HG03060 (cell line): ENCODE measurements around the gene CCDC85B.
A peak's percentile ranks its signal among the peaks of the same experiment; 100 is the strongest.

Experiments
- ATAC-seq: cut with Tn5 transposase; IDR thresholded peaks from one replicate; pipeline ENCODE4 v1.9.1; 2021; ENCODE audit warnings: low read depth, moderate number of reproducible peaks; ENCODE audit not compliant: unreplicated experiment

CCDC85B gene

DNA sequence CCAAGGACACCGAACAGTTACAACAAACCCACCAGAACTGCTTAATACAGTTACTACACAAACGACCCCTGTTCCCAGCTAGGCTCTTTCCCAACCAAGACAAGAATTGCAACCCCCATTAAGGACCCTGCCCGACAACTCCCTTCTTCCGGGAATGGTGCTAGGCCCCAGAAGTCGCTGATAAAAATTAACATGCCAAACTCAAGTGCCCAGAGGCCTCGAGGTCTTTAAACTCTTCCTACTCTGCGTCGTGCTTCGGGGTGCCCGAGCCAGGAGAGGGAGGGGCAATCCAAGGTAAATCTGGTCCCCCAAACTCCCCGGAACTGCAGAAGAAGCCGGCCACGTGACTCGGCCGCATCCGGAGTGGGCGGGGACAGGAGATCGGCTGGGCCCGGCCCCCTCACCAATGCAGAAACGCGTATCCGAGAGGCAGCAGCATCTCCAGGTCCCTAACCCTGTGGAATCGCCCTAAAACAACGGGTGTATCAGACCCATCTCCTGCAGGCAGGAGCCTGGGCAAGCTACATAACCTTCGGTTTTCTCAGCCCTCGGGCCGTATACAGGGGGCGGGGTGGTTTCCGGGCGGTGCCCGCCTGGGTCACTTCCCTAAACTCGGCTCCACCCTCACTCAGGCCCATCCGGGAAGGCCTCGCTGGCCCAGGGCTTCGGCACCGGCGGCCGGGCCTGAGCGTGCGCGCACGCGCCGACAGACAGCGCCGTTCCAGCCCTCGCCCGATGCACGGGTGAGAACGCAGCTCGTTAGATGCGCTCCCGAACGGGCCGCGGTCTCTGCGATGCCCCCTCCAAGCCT, 33.6 kb upstream of the CCDC85B start:
- no peak for ATAC-seq

DNA sequence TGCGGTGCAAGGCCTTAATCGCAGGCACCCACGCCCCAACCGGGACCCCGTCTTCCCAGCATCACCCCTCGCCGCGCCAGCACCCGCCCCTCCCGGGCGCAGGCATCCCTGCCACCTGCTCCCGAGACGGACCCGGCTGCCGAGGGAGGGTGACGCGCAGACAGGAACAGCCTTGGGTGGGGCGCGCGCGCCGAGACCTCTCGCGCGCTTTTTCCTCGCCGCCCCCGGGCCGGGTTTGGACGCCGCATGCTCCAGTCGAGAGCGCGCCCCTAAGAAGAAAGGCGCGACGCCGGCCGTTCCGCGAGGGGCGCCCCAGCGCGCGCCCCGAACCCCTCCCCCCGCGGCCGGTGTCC, 33.0 kb upstream of the CCDC85B start:
- no peak for ATAC-seq

DNA sequence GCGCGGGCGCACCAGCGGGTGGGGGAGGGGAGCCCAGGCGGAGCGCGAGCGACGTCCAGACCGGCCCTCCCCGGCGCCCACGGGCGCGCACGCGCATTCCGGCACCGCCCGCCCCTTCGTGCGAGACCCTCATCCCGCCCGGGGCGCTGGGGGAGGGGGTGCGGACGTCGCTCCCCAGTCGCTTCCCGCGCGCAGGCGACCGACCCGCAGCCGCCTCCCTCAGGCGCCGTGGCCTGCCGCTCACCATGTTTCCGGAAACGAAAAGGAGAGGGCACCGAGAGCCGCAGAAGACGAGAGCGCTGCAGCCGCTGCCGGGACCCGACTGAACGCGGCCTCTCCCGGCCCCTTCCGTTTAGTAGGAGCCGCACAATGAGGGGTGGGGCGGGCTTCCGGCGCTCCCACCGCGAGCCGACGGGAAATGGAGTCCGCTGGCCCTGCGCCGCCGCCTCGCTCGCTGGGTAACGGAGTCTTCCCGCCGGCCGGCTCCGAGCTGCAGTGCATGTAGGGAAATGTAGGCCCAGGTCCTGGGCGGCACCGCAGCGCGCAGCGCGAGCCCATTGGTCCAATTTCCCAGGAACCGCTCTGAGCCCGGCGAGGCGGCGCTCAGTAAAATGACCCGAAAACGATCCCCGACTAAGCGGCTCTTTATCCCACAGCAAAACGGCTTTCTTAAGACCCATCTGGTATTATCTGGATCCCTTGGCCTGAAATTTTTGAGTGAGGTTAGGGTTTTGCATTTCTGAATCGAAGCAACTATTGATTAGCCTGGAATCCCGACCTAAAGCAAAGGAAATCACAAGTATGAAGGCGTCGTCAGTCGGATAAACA, 32.4 kb upstream of the CCDC85B start, which contains the start of gene CFL1:
TSS of gene CFL1 (minus strand) at position 328 of the 828 bp plus-strand sequence. CDS start at position 247, 81 bp downstream.
- ATAC-seq = peak; percentile 30

DNA sequence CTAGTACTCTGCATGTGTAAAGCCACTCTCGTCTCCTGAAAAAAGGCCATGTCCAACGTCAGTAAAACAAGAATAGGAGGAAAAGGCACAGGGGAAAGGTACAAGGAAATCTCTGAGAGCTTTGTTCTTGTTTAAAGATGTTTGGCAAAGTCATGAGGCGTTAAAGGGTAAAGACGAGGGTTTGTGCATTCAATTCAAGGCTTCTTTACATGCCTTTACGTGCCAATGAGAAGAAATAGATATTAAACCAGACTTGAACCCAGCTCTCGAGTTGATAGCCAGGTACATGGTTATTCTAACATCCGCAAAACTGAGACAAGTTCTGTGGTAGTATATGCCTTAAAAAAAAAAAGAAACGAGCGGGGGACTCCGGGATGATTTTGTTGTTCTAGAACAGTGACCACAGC, 31.8 kb upstream of the CCDC85B start:
- no peak for ATAC-seq

DNA sequence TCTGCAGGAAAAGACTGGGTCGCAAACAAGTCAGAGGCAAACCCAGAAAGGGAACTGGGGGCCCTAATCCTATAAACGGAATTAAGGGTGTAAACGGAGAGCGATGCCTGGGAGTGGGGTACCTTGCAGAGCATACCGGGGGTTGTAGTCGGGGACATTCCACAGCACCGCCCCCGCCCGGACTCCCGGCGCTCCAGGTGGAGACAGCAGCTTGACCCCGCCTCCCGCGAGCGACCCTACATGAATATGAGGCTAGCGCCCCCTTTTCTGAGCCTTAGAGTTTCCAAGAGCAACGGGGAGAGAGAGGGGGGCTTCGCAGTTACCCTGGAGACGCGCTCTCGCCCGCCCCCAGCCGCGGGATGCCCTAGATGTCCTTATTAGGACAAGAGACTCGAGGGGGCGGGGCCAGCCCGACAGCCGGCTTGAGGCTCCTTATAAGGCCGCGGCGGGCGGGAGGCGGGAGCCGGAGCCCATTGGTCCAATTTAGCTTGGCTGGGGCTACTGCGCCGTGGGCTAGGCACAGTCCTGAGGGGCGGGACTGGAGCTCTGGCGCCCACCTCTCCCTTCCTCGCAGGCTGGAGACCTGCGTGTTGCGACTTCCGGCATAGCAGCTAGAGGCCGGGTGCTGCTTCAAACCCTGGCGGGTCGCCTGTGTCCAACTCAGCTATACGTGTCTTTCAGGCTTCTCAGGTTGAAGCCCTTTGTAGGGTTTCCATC, 31.2 kb upstream of the CCDC85B start:
- ATAC-seq = peak; percentile 39

DNA sequence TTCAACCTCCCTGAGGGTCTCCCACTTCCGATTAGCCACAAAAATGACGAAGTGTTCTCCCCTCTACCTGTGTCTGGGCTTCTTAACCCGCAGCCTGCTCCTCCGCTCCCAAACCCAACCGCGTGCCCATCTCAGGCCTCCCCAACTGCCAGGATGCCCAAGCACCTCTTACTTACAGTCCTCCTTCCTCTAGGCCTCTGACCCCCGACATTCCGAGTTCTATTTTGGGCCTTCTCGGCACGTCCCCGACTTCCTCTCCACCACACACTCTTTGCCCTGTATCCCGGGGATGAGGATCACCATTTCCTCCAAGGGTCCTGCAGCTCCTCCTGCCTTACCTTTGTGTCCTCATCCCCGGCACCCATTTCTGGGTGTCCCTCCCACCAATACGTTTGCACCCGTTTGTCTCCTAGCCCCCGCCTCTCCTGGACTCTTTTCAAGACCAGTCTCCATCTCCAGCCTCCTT, 30.6 kb upstream of the CCDC85B start:
- no peak for ATAC-seq

DNA sequence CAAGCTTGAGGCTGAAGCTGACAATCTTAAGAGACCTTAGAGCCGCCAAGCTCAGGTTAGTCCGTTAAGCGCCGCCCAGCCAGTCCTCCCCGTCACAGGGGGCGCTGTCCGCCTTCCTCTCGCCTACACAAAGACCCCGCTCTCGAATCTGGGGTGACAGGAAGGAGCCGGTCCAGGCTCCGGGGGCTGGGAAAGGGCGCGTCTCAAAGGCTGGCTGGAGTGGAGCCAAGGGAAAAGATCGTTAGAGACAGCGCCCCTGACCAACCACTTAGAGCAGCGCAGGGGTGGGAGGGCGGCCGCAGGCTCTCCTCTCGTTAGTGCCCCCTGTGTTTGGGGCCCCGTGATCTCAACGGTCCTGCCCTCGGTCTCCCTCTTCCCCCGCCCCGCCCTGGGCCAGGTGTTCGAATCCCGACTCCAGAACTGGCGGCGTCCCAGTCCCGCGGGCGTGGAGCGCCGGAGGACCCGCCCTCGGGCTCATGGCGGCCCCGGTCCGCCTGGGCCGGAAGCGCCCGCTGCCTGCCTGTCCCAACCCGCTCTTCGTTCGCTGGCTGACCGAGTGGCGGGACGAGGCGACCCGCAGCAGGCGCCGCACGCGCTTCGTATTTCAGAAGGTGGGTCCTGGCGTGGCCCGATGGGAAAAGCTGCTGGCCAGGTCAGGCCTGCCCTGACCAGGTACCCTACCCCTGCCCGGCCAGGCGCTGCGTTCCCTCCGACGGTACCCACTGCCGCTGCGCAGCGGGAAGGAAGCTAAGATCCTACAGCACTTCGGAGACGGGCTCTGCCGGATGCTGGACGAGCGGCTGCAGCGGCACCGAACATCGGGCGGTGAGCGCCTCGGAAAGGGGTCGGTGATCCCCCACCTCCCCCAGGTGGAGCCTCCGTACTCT, 30.0 kb upstream of the CCDC85B start, which contains the start of gene MUS81:
TSS of gene MUS81 (plus strand) at position 156 of the 887 bp plus-strand sequence. CDS start at position 477, 321 bp downstream.
- ATAC-seq = peak; percentile 18

DNA sequence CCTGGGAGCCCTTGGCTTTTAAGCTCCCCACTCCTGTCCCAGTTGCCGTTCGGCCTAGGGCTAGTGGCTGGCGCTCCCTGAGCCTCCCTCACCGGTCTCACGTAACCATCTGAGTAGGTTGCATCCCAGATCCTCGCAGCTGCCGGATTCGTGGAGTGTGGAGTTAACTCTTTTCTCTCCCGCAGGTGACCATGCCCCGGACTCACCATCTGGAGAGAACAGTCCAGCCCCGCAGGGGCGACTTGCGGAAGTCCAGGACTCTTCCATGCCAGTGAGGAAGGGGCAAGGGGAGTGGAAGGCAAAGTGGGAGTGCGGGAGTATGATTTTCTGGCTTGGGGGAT, 29.3 kb upstream of the CCDC85B start:
- ATAC-seq = no peak

DNA sequence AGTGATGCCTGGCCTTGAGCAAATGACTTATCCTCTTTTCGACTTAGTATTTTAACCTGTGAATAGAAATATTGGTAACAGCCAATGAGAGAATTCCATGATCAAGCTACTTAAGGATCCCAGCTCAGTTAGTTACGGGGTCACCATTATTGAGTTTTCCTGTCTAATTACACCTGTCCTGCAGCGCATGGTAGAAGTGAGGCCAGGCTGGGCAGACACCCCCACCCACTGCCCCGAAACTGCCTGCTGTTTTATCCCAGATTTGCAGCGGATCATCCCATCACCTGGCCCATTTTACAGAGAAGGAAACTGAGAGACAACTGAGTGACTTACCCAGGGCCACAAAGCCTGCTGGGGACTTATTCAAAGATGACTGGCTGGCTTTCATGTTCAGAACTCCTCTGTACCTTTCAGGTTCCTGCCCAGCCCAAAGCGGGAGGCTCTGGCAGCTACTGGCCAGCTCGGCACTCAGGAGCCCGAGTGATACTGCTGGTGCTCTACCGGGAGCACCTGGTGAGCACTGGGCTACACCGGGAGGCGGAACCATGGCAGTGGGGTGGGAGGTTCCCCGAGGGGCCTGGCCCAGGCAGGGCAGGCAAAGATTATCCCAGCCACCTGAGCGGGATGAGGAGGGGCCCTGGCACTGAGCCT, 28.8 kb upstream of the CCDC85B start:
- no peak for ATAC-seq

DNA sequence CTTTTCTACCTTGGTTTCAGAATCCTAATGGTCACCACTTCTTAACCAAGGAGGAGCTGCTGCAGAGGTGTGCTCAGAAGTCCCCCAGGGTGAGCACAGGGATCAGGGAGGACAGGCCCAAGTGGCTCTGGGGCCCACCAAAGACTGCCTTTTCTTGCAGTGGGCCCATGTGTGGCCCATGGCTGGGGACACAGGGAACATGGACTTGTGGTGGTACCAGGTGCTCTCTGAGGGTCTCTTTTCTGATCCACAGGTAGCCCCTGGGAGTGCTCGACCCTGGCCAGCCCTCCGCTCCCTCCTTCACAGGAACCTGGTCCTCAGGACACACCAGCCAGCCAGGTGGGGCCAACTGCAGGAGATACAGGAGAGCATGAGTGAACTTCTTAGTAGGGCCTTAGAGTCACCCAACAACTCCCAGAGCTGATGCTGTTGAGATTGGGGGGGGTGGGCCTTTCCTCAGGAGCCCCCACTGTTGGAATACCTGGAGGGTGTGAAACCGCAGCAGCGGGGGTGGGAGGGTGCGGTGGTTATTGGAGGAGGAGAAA, 28.2 kb upstream of the CCDC85B start:
- ATAC-seq = no peak

DNA sequence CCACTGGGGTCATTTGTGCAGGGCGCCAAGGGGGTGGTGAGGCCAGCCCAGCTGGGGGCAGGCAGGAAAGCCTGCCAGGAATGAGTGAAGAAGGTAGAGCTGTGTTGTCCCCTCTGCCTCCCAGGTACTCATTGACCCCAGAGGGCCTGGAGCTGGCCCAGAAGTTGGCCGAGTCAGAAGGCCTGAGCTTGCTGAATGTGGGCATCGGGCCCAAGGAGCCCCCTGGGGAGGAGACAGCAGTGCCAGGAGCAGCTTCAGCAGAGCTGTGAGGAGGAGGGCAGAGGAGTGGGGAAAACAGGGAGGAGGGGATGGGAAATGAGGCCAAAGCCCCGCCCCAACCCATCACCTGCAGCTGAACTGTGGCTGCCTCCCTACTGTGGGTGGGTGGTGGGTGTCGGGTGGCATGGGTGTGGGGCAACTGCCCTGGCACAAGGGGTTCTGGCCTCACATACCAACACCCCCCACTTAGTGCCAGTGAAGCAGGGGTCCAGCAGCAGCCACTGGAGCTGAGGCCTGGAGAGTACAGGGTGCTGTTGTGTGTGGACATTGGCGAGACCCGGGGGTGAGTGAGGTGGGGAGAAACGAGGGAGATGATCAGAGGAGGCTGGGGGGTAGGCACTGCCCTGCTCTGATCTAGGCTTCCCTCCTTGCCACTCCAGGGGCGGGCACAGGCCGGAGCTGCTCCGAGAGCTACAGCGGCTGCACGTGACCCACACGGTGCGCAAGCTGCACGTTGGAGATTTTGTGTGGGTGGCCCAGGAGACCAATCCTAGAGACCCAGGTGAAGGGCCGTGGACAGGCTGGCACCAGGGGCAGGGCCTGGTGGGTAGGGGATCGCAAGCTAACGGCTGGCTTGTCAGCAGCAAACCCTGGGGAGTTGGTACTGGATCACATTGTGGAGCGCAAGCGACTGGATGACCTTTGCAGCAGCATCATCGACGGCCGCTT, 27.3 kb upstream of the CCDC85B start:
- ATAC-seq = no peak

DNA sequence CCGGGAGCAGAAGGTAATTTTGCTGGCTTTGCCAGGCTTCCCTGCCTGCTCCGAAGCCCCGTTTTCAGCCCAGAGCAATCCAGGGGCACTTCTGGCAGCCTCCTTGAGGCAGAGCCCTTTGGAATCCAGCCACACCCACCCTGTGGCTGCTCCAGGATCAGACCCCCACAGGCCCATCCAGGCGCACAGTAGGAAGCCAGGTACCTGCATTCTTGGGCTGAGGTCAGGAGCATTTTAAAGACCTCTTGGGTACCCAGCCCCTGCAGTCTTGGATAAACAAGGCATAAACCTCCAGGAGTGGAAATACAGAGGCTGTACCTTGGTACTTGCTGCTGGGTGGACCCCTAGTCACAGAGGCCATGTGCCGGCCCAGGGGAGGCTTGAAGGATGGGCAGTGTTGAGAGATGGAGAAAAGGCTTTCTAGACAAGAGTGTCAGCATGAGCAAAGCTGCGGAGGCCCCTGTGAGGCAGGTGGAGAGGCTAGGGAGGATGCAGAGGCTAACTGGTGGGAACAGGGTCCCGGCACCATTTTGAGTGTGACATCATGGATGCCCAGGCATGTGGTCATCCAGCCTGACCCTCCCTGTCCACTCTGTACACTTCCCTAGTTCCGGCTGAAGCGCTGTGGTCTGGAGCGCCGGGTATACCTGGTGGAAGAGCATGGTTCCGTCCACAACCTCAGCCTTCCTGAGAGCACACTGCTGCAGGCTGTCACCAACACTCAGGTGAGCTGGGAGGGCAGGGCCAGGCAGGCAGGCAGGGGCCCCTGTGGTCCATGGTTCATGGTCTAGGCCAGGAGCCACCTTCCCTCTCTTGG, 26.4 kb upstream of the CCDC85B start:
- no peak for ATAC-seq

DNA sequence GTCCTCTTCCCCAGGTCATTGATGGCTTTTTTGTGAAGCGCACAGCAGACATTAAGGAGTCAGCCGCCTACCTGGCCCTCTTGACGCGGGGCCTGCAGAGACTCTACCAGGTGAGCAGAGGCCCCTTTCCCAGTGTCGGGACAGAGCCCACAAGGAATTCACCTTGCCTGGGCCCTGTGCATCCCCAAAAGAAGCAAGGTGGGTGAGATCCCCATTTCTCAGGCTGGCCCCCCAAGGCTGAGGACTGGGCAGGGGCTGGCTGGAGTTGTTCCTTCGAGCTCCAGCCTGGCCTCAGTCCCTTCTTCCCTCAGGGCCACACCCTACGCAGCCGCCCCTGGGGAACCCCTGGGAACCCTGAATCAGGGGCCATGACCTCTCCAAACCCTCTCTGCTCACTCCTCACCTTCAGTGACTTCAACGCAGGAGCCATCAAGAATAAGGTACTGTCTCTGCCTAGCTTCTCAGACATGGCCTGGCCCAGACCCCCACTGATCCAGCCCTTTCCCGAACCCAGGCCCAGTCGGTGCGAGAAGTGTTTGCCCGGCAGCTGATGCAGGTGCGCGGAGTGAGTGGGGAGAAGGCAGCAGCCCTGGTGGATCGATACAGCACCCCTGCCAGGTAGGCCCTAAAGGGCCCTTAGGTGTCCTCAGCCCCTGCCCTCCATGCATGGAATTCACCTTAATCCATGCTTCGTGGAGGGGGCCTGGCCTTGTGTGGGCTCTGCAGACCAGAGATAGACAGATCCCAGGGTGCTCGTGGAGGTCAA, 25.6 kb upstream of the CCDC85B start:
- ATAC-seq = no peak

DNA sequence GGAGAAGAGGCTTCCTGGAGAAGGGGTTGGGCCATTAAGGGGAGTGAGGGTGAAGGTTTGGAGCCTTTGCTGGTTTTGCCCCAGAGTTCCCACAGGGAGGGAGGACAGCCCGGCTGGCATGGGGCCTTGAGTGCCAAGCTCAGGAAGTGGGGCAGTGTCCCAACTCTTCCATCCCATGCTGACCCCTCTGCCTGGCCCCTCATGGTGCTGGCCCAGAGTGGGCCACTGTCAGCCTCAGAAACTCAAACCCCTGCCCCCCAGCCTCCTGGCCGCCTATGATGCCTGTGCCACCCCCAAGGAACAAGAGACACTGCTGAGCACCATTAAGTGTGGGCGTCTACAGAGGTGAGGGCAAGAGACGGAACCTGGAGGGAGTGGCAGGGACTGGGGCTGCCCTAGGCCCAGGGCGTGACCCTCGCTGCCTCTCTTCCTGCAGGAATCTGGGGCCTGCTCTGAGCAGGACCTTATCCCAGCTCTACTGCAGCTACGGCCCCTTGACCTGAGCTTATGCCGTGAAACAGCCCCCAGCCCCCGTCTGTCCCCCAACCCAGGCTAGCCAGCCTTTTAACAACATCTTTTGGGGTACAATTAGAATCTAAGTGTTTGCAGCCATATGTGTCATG, 24.8 kb upstream of the CCDC85B start:
- ATAC-seq = no peak

DNA sequence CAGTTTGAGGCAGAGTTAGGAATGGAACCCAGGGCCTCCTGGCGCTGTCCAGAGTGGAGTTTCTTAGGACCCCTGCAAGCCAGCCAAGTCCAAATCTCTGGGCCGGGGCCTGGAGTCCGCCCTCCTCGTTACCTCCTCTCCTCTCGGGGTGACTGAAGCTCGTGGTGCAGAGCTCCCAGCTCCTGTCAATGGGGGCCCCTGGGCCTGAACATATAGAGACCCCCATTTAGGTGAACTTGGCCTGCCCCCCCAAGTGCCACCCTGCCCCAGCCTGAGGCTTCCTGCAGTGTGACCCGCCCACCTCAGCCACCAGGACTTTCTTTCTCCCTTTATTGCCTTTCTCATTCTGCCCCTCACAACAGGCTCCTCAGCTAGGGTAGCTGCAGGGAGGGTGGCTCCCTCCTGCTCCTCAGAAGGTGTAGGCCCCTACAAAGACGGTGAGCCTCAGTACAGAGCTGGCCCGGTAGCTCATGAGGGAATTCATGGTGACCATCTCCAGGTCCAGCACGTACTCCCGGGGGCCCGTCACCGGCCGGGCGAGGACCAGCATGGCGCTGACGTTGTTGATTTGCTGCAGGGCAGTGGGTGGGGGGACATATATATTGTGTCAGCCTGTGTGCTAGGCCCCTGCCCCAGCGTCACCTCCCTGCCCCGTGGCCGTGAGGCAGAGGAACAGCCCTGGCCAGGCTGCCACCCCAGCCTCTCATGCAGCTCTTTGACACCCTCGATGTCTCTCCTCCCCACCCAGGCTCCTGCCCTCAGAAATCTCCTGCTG, 23.8 kb upstream of the CCDC85B start:
- no peak for ATAC-seq
